ENCODE results near the gene ZNF593.

ZNF593 gene

GRCh38 chr1:26170472-26170821 lies 739 bp downstream of the ZNF593 start:
- ATAC-seq (ENCODE audit: low read depth) (no peak), DNase-seq (ENCODE audit: low spot score in 2 of 2) (no peak)
- Mint-ChIP-seq H3K4me3 (peak overlapping the region; percentile 95), H3K36me3 (no peaks in the 10 kb centered on the region), H3K4me1 (peaks cover 11% of the 10 kb centered on the region), H3K9me3 (no peaks in the 10 kb centered on the region), H3K27ac (peak overlapping the region; percentile 94), H3K27me3 (no peaks in the 10 kb centered on the region)

GRCh38 chr1:26171084-26172072 lies 1.7 kb downstream of the ZNF593 start, which contains the start of gene ZNF593OS:
Gene ZNF593OS (minus strand): TSS chr1:26171832. CDS start chr1:26171661, 171 bp downstream.
- H3K4me3 Mint-ChIP-seq, result peak within 1 kb of the TSS; percentile 95
- no peak for DNase-seq (ENCODE audit: low spot score in 2 of 2)
- H3K27ac Mint-ChIP-seq, result no peak within 1 kb of the TSS
- no peaks in the 10 kb centered on the region for H3K36me3 Mint-ChIP-seq
- peaks cover 11% of the 10 kb centered on the region for H3K4me1 Mint-ChIP-seq
- H3K27me3 Mint-ChIP-seq, result no peaks in the 10 kb centered on the region
- ATAC-seq (ENCODE audit: low read depth), result no peak
- H3K9me3 Mint-ChIP-seq, result no peaks in the 10 kb centered on the region

- Mint-ChIP-seq H3K36me3 (no peaks in the 10 kb centered on the region), H3K9me3 (no peaks in the 10 kb centered on the region), H3K27me3 (no peaks in the 10 kb centered on the region), H3K4me3 (no peak overlapping the region), H3K4me1 (peaks cover 7% of the 10 kb centered on the region), H3K27ac (no peak overlapping the region)
- ATAC-seq (ENCODE audit: low read depth) (no peak), DNase-seq (ENCODE audit: low spot score in 2 of 2) (no peak)
Observed at GRCh38 chr1:26175346-26175745, 5.6 kb downstream of the ZNF593 start.

DNA sequence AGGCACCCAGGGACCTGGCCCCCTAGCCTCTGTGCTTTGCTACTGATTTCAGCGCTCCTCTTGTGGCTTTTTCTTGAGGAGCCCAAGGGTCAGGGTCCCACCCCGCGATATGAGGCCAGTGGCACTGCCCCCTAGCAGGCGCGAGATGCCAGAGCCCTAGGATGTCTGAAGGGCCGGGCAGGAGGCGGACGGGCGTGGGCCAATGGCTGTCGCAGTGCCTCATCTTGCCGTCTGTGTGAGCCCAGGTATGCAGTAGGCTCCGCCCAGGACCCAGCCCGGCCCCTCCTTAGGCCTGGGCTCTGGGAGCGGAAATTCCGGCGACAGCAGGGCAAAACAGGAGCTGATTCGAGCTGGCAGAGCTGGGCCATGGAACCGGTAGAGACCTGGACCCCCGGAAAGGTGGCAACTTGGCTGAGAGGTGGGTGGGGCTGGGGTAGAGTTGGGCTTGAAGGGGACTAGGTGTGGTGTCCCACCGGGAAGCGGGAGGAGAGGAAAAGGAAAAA lies 7.5 kb downstream of the ZNF593 start, which contains the start of gene CNKSR1:
CNKSR1 (plus strand) TSS at position 310 of the 503 bp plus-strand sequence; CDS start at position 367, 57 bp downstream.
- Mint-ChIP-seq H3K9me3 (no peaks in the 10 kb centered on the region), H3K27ac (no peak within 1 kb of the TSS), H3K4me3 (no peak within 1 kb of the TSS), H3K36me3 (no peaks in the 10 kb centered on the region), H3K27me3 (no peaks in the 10 kb centered on the region), H3K4me1 (no peaks in the 10 kb centered on the region)
- ATAC-seq (ENCODE audit: low read depth) (no peak), DNase-seq (ENCODE audit: low spot score in 2 of 2) (no peak)

DNA sequence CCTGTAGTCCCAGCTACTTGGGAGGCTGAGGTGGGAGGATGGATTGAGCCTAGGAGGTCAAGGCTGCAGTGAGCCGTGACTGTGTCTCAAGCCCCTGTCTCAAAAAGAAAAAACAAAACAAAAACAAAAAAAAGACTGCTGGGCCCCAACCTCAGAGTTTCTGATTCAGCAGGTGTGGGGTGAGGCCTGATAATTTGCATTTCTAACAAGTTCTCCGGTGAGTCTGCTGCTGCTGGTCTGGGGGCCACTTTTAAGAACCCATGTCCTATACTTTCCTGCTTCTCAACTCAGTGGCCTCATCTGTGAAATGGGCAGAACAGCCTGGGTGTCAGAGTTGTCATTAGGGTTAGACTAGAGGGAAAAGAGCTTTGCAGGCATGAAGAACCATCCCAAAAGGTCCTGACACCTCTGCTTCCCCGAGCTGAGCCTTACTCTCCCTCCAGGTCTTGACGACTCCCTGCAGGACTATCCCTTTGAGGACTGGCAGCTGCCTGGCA lies 10.3 kb downstream of the ZNF593 start:
- DNase-seq (ENCODE audit: low spot score in 2 of 2) (no peak), ATAC-seq (ENCODE audit: low read depth) (no peak)
- H3K27me3 Mint-ChIP-seq, result no peaks in the 10 kb centered on the region
- H3K27ac Mint-ChIP-seq, result no peak overlapping the region
- no peaks in the 10 kb centered on the region for H3K4me1 Mint-ChIP-seq
- no peak overlapping the region for H3K4me3 Mint-ChIP-seq
- H3K36me3 Mint-ChIP-seq, result no peaks in the 10 kb centered on the region
- H3K9me3 Mint-ChIP-seq, result no peaks in the 10 kb centered on the region

DNA sequence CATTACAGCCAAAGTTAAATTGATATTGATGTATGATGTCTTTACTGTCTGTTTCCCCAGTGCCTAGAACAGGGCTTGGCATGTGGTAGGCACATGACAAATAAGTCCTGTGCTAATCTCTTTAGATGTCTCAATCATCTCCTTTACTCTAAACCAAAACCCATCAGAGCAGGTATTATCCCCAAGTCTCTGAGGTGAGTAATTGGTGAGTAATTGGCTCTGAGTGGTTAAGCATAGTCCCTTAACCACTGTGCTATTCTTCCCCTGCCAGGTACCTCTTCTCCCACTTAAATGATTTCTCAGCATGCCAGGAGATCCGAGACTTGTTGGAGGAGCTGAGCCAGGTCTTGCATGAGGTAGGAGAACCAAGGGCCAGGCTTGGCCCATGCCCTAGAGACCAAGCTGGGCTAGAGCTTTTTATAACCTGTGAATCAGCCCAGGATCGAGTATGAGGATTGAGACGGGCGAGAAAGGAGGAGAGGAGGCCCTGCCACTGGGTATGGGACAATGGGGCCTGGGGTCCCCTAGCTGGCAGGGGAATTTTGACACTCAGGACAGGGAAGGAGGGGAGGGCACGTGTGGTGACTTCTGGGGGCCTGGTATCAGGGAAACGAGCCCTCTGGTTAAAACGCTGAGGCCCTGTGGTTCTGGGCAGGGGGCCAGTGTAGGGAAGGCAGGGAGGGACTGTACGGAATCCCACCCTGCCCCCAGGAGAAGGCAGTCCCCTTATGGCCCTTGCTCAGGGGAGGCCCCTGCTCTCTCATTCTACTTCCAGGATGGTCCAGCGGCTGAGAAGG lies 12.1 kb downstream of the ZNF593 start:
- no peak for ATAC-seq (ENCODE audit: low read depth)

DNA sequence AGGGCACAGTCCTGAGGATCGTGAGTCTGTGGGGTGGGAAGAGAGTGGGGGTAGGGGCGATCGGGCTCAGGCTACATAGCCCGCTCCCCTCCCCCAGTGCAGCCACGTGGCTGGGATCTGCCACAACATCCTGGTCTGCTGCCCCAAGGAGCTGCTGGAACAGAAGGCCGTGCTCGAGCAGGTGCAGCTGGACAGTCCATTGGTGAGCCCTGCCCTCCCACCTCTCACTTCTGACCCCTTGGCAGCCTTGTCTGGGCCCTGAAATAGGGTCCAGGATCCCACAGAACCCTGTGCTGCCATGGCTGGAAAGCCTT lies 12.6 kb downstream of the ZNF593 start:
- H3K27me3 Mint-ChIP-seq, result no peaks in the 10 kb centered on the region
- no peaks in the 10 kb centered on the region for H3K36me3 Mint-ChIP-seq

More for the DNA sequence above, 12.1 kb downstream of the ZNF593 start:
- no peak for DNase-seq (ENCODE audit: low spot score in 2 of 2)
- no peaks in the 10 kb centered on the region for H3K27me3 Mint-ChIP-seq
- H3K4me1 Mint-ChIP-seq, result no peaks in the 10 kb centered on the region
- H3K9me3 Mint-ChIP-seq, result no peaks in the 10 kb centered on the region
- no peak overlapping the region for H3K27ac Mint-ChIP-seq
- no peaks in the 10 kb centered on the region for H3K36me3 Mint-ChIP-seq
- H3K4me3 Mint-ChIP-seq, result no peak overlapping the region

GRCh38 chr1:26184086-26184485 lies 14.4 kb downstream of the ZNF593 start:
- Mint-ChIP-seq H3K4me3 (no peak overlapping the region), H3K36me3 (no peaks in the 10 kb centered on the region), H3K9me3 (no peaks in the 10 kb centered on the region), H3K4me1 (no peaks in the 10 kb centered on the region), H3K27ac (no peak overlapping the region), H3K27me3 (no peaks in the 10 kb centered on the region)
- DNase-seq (ENCODE audit: low spot score in 2 of 2) (no peak), ATAC-seq (ENCODE audit: low read depth) (no peak)

More for the DNA sequence above, 12.6 kb downstream of the ZNF593 start:
- H3K9me3 Mint-ChIP-seq, result no peaks in the 10 kb centered on the region
- no peak for DNase-seq (ENCODE audit: low spot score in 2 of 2)
- no peak overlapping the region for H3K4me3 Mint-ChIP-seq
- no peak overlapping the region for H3K27ac Mint-ChIP-seq
- no peak for ATAC-seq (ENCODE audit: low read depth)
- no peaks in the 10 kb centered on the region for H3K4me1 Mint-ChIP-seq

DNA sequence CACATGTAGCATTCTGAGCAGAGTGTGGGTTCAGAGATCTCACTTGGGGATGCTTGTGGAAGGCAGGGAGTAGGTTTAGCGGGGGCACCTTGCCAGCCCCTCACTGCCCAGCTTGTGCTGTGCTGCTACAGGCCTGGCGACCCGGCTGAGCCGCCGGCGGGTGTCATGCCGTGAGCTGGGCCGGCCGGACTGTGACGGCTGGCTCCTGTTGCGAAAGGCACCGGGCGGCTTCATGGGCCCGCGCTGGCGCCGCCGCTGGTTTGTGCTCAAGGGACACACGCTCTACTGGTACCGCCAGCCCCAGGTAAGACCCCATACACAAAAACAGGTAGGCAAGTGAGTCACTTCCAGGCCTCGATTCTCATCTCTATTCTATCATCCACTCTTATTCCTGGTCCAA lies 15.2 kb downstream of the ZNF593 start:
- DNase-seq (ENCODE audit: low spot score in 2 of 2) (no peak), ATAC-seq (ENCODE audit: low read depth) (no peak)
- Mint-ChIP-seq H3K36me3 (no peaks in the 10 kb centered on the region), H3K4me1 (no peaks in the 10 kb centered on the region), H3K27me3 (no peaks in the 10 kb centered on the region), H3K4me3 (no peak overlapping the region), H3K9me3 (no peaks in the 10 kb centered on the region), H3K27ac (no peak overlapping the region)

DNA sequence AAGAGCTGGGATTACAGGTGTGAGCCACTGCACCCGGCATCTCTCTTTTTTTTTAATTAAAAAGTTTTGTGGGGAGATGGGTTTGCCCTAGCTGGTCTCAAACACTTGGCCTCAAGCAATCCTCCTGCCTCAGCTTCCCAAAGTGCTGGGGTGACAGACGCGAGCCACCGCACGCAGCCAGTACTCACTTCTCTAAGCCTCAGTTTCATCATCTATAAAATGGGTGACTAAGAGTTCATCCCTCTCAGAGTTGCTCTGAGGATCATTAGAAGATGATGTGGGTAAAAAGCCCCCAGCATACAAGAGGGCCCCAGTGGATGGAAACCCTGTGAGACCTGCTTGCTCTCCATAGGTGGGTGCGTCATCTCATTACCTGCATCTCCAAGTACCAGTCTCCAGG lies 18.2 kb downstream of the ZNF593 start:
- Mint-ChIP-seq H3K4me3 (no peak overlapping the region), H3K36me3 (no peaks in the 10 kb centered on the region), H3K9me3 (no peaks in the 10 kb centered on the region), H3K27ac (no peak overlapping the region), H3K4me1 (no peaks in the 10 kb centered on the region), H3K27me3 (peaks cover 2% of the 10 kb centered on the region)
- DNase-seq (ENCODE audit: low spot score in 2 of 2) (no peak), ATAC-seq (ENCODE audit: low read depth) (no peak)

GRCh38 chr1:26188477-26188876 lies 18.8 kb downstream of the ZNF593 start:
- DNase-seq (ENCODE audit: low spot score in 2 of 2), result no peak
- Mint-ChIP-seq H3K27ac (no peak overlapping the region), H3K36me3 (no peaks in the 10 kb centered on the region), H3K4me3 (no peak overlapping the region), H3K4me1 (no peaks in the 10 kb centered on the region), H3K9me3 (no peaks in the 10 kb centered on the region), H3K27me3 (peaks cover 2% of the 10 kb centered on the region)
- ATAC-seq (ENCODE audit: low read depth), result no peak

GRCh38 chr1:26189331-26189730 lies 19.6 kb downstream of the ZNF593 start:
- DNase-seq (ENCODE audit: low spot score in 2 of 2), result no peak
- Mint-ChIP-seq H3K27me3 (peaks cover 4% of the 10 kb centered on the region), H3K4me1 (no peaks in the 10 kb centered on the region), H3K36me3 (no peaks in the 10 kb centered on the region), H3K27ac (no peak overlapping the region), H3K9me3 (no peaks in the 10 kb centered on the region), H3K4me3 (no peak overlapping the region)
- ATAC-seq (ENCODE audit: low read depth), result no peak

DNA sequence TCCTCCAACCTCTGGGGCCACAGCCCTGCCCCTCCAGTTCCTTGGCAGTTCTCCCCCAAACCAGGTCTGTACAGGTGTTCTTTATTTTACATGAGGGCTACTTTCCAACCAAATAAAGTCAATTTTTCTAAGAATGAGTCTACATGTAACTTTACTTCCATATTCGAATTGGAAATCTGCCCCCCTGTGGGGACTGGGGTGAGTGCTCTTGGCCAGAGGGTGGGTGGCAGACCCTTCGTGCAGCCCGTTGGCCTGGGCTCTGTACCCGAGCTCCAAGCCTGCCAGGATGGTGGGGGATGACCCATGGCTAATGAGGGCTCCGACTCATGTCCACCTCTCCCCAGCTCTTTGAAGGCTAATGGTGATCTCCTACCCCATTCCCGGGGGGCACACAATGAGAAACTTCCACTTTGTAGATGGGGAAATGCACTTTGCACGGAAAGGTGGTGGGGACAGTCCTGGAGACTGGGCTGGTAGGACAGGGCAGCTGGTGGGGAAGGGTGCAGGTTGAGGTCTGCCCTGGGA lies 20.1 kb downstream of the ZNF593 start:
- Mint-ChIP-seq H3K36me3 (no peaks in the 10 kb centered on the region), H3K9me3 (no peaks in the 10 kb centered on the region), H3K27me3 (peaks cover 4% of the 10 kb centered on the region), H3K4me1 (no peaks in the 10 kb centered on the region), H3K4me3 (no peak overlapping the region), H3K27ac (no peak overlapping the region)
- ATAC-seq (ENCODE audit: low read depth), result no peak
- DNase-seq (ENCODE audit: low spot score in 2 of 2), result no peak

Measured in memory B cell (primary cell).